ENCODE results near the gene LRRC37A2. TPM values are rescaled to one million over a fixed set of nuclear protein-coding genes. Genes with fewer than 3 reads are reported as not detected.
"Not testable (repeated sequence)": the region's sequence is repeated elsewhere in the genome, so short reads cannot be mapped to it uniquely, and the experiment has no call there.

Gene LRRC37A2
- polyA plus RNA-seq, 4 donors, result 19.6 to 55.9 (median 35.4) TPM

DNA sequence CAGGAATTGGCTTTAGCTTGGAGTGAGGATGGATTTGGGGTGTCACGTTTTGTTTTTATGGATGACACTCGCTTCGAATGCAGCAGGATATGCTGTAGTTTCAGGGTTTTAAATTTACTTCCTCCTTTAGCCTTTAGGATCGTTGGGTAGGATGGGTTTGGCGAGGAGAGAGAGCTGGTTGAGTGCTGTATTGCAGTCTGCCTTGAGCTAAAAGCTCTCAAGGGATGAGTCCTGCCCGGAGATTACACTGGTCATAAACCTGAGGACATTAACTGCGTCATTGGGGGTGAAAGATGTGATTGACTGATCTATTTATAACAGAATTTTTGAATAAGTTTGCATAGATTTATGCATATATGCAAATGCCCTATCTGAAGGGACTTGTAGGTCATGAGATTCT is 79.1 kb downstream of the LRRC37A2 start:
- not testable (repeated sequence) for DNase-seq (ENCODE audit: low read depth in 4 of 4, low spot score in 3 of 4)

DNA sequence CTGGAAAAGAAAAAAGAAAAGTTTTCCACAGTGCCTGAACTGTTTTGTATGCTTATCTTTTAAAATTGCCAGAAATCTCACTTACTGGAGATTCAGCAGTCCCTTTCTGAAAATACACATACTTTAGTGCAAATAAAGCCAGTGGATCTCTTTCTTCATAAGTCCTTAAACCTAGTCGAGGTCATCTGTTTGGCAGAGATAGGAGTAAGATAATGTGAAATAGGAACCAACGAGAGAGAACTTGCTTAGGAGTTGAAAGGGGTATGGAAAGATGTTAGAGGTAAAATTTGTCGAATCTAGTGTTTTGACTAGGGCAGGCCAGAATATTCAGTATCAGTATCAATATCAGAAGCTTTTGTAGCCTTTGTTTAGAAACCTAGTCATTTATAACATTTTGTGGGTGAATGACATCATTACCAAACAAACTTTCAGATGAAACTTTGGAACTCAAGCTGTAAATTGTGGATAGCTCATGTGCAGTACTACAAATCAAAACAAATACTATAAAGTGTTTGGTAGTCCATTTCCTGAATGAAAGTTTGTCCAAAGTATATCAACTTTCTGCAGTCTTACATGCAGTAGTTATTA is 86.2 kb downstream of the LRRC37A2 start:
- not testable (repeated sequence) for DNase-seq (ENCODE audit: low read depth in 4 of 4, low spot score in 3 of 4)

DNA sequence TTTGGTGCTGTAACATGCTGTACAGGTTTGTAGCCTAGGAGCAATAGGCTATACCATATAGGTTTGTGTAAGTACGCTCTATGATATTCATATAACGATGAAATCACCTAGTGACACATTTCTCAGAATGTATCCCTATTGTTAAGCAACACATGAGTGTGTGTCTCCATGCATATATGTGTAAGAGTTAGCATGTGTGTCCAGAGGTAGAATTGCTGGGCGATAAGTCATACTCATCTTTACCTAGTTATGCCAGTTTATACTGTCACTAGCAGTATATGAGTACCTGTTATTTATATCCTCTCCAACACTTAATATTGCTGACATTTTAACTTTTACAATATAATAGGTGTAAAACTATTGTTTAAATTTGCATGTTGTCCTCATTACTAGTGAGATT is 88.5 kb downstream of the LRRC37A2 start:
- DNase-seq (ENCODE audit: low read depth in 4 of 4, low spot score in 3 of 4), result not testable (repeated sequence)

DNA sequence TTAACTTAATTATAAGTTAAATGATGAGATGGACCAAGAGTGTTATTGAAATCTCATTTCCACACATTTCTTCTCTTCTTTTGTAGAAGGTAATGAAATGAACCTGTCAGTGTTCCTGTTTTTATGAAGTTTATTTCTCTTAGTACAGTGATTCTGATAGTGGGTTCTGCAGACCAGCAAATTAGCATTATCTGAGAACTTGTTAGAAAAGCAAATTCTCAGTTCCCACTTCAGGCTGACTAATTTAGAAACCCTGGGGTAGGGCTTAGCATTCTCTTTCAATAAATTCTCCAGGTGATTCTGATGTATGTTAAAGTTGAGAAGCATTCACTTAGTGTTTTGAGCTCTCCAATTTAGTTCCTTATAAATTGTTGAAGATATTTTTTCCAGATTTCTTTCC is 90.9 kb downstream of the LRRC37A2 start:
- not testable (repeated sequence) for DNase-seq (ENCODE audit: low read depth in 4 of 4, low spot score in 3 of 4)

Other genes with a start within 250 kb of the LRRC37A2 start
- 1 to 10 TPM; 2.0 to 4.4 (median 3.4) TPM for gene LRRC37A, start 217.3 kb upstream of the LRRC37A2 start, polyA plus RNA-seq (ENCODE audit: insufficient read length in 4 of 4)
- gene ARL17B, start 150.7 kb upstream of the LRRC37A2 start, polyA plus RNA-seq (ENCODE audit: insufficient read length in 4 of 4), result 10 to 100 TPM; 13.2 to 22.1 (median 15.1) TPM
- 10 to 100 TPM; 19.1 to 54.7 (median 29.6) TPM for gene ARL17A, start 67.2 kb downstream of the LRRC37A2 start, polyA plus RNA-seq (ENCODE audit: insufficient read length in 4 of 4)
- 10 to 100 TPM; 35.2 to 37.7 (median 35.6) TPM for gene NSF, start 78.2 kb downstream of the LRRC37A2 start, polyA plus RNA-seq (ENCODE audit: insufficient read length in 4 of 4)